CD4-positive, alpha-beta T cell treated with Interferon alpha-2 for 1 hour (primary cell): ENCODE data around the gene RAB7B.

Experiments used
- DNase-seq, 2 donors: peaks; one replicate each; pipeline ENCODE4 v3.0.0-alpha.2; 2020 to 2022

Gene RAB7B

GRCh38 chr1:205972081-205972480 is 31.1 kb downstream of the RAB7B start:
- DNase-seq, result no peak

DNA sequence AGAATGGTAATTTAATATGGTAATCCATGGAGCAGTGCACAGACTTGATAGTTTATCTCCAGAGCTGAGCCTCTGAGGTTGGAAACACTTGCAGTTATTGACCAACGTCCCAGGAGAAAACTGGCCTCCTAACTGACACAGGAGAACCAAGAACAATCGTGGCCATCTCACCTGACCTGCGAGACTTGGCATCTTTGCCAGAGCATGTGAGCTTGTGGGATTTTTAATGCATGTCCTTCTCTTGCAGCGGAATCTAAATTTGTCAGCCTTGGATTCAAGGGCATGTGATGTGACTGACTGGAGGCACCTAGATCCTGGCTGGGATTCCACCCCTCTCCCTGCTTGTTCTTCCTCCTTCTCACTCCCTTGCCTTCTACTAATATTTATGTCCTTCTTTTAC is 32.1 kb downstream of the RAB7B start:
- no peak for DNase-seq

GRCh38 chr1:205970486-205970885 is 32.7 kb downstream of the RAB7B start:
- no peak for DNase-seq

- no peak for DNase-seq
These were observed 34.0 kb downstream of the RAB7B start for GRCh38 chr1:205969229-205969628.

DNA sequence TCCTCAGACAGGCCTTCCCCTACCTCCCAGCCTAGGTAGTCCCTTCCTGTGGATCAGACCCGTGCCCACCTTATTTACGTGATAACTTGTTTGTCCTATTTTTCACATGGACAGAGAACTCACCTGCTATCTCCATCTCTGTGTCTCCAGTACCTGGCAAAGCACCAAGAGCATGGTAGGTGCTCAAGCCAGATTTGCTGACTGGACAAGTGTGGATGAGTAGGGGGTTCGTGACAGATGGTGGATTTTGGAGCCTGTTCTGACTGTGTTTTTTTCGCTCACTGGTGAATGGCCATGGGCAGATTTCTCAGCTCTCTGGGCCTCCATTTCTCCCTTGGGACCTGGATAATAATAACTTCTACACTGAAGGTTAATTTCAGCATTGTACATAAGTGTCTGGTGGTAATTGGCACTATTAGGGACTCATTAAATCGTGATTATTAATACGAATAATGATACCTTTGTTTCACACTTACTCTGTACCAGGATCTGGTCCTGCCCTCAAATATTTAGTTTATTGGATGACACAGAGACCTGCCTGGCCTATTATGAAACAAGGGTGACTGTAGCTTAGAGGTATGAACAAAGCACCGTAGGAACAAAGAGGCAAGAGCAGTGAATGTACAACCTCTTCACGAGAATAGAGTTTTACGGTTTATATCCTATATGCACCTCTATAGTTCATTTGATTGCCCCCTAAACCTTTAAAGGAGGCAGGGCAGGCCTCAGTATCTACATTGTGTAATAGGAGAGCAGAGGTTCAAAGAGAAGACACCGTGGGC is 35.5 kb downstream of the RAB7B start:
- no peak for DNase-seq

DNA sequence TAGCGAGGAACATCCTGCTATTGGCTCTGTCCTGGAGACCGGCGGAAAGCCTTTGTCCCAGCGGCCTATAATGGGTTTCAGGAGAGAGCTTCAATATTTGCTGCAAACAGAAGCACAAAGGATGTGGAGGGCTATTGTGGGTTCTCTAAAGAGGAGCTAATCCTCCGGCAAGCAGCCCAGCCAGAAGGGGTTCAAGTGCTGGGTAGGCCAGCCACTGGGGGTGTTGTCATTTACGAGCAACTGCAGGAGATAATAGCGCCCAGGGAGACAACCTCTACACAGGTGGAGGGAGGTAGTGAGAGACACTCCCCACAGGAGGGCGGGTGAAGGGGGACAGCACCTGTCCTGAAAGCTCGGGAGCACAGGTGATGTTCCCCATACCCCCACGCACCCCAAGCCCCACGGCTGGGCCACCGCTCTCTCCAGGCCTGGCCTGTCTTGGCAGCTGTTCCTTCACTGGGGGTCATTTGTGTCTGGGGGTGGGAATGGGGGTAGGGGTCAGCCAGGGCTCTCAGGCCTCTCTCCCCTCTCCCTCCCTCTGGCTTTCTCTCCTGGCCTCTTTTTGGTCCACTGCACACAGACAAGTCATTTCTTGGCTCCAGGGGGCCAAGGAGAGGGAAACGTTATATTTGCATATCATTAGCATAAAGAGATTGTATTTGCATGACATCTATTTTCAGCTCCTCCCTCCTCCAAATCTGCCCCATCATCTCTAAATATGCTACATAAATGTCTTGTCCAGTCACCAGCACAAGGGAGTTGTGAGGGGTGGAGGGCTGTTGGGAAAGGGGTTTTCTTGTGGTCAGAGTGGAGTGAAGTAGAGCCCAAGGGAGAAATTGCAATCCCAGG is 37.9 kb downstream of the RAB7B start:
- no peak for DNase-seq

- no peak for DNase-seq
These were observed 39.6 kb downstream of the RAB7B start for GRCh38 chr1:205963352-205964155.

- DNase-seq, result no peak
These were observed 40.4 kb downstream of the RAB7B start for GRCh38 chr1:205962821-205963221.

DNA sequence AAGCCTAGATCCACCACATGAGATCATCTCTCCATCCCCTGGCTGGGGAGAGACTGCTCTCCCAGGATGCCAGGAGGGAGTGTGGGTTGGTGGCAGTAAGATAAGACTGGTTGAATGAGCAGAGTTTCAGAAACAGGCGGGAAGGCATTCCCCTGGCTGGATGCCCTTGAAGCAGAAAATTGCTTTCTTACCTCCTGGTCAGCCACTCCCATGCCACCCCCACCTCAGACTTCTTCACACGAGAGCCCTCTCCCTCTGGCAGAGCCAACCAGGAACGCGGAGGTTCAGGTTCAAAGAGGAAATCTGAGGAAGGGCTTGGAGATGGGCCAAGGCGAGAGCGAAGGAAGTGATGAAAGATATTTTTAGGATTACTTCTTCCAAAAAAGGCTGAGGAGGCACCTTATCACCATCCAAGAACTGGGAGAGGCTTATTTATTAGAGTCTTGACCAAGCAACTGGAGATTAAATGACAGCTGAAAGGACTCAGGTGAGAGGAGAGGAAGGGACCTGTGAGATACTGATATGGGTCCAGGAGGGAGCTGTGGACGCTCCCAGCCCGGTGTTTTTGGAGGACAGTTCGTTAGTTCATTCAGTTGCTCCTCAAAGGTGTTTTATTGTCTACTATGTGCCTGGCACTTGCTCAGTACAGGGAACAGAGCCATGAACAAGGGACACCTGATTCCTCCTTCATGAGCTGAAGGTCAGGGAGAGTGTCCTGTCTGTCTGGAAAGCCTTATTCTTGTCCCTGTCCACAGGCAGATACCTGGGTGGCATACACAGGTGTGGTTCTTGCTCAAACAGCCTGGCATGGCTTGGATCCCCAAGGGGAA is 41.0 kb downstream of the RAB7B start:
- no peak for DNase-seq

GRCh38 chr1:205961405-205961804 is 41.8 kb downstream of the RAB7B start:
- no peak for DNase-seq

DNA sequence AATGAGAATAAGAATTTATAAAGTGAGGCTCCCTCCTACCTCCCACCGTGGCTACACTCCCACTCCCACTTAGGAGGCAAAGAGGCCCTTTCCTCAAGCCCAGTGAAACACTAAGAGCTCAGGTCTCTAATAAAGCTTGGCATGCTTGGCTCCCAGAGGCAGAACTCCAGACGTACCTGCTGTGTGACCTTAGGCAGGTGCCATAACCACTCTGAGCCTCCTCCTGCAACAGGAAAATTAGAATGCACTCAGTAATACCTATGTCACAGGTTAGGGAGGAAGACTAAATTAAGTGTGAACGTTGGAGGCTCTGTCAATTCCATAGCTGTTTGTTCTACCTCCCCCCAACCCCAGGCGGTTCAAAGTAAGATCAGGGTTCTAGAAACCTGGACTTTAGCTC is 43.4 kb downstream of the RAB7B start:
- no peak for DNase-seq

DNA sequence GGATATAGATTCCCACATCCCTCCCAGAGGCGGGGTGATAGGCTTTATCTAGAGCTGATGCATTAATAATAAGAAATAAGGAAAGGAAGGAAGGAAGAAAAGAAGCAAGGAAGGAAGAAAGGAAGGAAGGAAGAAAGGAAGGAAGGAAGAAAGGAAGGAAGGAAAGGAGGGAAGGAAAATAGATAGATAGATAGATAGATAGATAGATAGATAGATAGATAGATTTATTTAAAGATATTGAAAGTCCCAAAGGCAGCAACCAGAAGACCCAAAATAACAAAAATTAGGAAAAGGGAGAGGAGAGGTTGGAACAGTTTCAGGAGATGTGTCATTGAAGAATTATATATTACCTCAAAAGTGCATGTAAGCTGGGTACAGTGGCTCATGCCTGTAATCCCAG is 47.7 kb downstream of the RAB7B start:
- DNase-seq, result no peak

- no peak for DNase-seq
These were observed 48.3 kb downstream of the RAB7B start for GRCh38 chr1:205954819-205955404.

GRCh38 chr1:205951746-205952145 is 51.4 kb downstream of the RAB7B start:
- DNase-seq, result no peak

GRCh38 chr1:205950826-205951549 is 52.2 kb downstream of the RAB7B start:
- peak in 1 of 2 donors; percentile 15 for DNase-seq

DNA sequence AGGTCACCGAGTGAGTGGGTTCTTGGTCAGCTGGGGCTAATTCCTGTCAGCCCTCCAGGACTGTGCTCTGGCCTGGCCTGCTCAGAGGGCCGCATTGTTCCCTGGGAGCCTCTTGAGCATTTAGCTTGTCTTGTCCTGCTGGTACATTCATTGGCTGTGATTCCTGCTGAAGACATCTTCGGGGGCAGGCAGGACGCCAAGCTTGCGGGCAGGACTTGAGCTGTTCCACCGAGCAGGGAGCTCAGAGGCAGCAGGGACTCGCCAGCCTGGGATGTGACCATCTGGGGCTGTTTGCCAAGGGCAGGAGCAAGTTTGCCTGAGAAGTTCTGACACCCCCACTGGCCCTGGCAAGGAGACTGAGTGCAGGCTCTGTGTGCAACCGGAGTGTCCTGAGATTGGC is 52.9 kb downstream of the RAB7B start:
- DNase-seq, result no peak

- no peak for DNase-seq
These were observed 53.4 kb downstream of the RAB7B start for GRCh38 chr1:205949753-205950152.

- no peak for DNase-seq
These were observed 54.3 kb downstream of the RAB7B start for GRCh38 chr1:205948886-205949285.

DNA sequence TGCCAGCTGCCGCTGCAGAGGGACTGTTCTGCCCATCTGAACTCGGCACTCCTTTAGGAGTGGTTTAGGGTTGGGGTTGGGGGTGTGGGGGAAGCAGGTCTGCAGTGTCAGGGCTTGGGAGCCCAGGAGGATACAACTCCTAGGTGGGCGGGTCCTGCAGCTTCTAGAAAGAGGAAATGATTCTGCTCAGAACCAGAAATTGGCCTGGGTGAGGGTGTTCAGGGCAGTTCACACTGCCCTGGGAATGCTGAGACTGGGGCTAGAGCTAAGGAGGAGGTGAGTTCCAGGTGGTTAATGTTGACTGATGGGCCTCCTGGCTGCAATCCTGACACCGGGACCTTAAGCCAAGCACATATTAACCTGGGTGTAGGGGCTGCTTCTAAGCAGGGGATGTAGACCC is 55.2 kb downstream of the RAB7B start:
- DNase-seq, result no peak

DNA sequence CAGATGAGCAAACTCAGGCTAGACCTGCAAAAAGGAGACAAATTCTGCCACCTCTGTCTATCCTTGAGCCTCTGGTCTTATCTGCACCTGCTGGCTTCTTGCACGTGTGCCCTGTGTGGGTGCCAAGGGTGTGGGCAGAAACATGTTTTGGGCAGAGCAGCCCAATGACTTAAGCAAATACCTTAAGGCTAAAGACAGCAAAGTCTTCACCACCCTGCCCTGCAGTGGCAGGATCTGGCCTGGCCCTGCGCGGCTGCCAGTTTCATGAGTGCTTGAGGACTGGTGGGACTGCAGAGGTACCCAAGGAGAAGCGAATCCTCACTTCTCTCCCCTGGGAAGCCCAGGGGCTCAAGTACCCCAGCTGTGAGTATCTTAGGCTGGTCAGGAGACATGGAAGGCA is 56.2 kb downstream of the RAB7B start:
- DNase-seq, result no peak

- no peak for DNase-seq
These were observed 58.1 kb downstream of the RAB7B start for GRCh38 chr1:205945069-205945468.
